Measurements from ENCODE around the gene GTF2H2C.
"Not testable (repeated sequence)": the region's sequence is repeated elsewhere in the genome, so short reads cannot be mapped to it uniquely, and the experiment has no call there.

GTF2H2C gene

GRCh38 chr5:69568072-69568471 is 8.1 kb downstream of the GTF2H2C start:
- DNase-seq: not testable (repeated sequence)

- not testable (repeated sequence) for DNase-seq
Observed at GRCh38 chr5:69583356-69583755, 23.4 kb downstream of the GTF2H2C start.

DNA sequence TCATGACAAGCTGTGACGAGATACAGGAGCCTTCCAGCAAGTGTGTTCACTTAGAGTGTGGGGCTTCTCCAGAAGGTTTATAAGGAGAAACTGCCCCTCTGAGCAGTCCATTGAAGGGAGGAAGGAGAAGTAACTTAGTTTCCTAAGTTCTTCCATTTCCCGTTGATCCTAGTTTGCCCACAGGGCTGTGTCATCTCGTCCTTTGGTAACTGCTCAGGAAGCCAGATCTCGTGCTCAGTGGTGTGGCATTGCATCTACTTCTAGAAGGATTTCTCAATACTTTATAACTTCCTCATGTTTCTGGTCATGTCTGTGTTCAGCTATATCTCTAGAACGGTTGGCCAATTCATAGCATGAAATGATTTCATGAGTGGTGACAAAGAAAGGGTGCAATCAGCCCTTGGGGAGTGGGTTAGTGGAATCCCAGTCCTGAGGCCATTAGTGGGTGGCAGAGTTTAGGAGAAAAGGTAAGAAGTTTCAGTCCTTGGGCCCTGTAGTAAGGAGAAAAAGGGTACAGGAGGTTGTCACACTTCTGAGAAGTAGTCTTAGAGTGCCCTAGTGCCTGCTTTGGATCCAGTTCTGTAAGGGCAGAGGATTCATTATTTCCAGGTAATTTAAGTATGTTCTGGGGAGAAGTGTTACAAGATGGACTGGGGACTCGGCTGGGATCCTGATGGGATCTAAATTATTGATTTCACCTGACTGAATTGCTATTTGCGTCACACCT is 36.3 kb downstream of the GTF2H2C start:
- not testable (repeated sequence) for DNase-seq

DNA sequence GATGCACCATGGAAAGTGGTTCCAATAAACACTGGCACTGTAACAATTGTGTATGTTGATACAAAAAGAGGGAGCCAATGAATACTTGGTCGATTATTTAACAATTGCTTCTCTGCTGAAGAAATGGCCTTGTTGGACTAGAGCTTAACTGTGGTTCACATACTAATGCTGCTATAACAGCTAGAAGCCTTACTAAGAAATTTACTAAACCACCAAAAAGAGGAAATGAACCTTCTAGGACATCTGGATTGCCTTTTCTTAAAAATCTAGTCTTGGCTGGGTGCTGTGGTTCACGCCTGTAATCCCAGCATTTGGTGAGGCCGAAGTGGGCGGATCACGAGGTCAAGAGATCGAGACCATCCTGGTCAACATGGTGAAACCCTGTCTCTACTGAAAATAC is 42.0 kb downstream of the GTF2H2C start:
- DNase-seq: not testable (repeated sequence)

DNA sequence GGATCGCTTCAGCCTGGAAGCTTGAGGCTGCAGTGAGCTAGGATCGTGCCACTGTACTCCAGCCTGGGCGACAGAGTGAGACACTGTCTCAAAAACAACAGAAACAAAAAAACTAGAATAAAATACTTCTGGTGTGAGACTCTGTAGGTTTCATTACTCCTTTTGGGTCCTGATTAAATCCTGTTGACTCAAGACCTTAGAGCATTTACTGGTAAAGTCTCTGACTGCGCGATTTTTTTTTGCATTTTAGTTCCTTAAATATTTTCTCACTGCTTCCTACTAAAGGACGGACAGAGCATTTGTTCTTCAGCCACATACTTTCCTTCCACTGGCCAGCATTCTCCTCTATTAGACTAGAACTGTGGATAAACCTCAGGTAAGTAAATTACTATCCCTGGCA is 46.8 kb downstream of the GTF2H2C start:
- not testable (repeated sequence) for DNase-seq

DNA sequence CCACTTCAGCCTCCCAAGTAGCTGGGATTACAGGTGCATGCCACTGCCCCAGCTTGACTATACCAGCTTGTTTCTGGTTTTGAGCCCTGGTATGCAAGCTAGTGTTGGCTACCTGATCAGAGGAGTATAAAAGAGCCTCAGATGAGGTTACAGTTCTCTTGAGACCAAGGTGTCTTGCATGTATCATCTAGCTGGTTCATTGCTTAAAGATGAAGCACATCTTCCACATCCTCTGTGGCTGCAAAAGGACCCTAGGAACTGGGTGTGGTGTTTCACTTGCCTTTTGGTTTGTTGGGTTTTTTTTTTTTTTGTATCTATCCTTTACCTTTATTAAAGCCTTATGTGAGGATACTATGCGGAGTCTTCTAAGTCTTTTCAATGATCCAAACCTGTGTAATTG is 47.8 kb downstream of the GTF2H2C start:
- DNase-seq: not testable (repeated sequence)

GRCh38 chr5:69608861-69609496 is 49.0 kb downstream of the GTF2H2C start:
- DNase-seq: not testable (repeated sequence)

DNA sequence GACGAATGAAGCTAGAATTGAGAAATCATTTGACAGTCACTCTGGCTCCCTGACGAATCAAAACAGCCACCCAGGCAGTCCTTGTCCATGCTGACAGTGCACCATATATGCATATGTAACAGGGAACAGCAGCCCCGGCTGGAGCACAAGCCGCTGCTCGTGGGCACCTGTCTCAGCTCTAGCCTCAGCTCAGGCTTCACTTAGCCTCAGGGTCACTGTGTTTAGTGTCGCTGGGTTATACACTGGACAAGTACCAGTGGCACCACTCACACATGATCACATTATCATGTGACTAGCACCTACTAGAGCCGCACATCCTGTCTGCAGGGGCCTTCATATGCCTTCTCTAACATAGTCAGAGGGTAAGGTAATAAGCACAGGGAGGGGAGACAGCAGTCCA is 54.9 kb downstream of the GTF2H2C start:
- not testable (repeated sequence) for DNase-seq

DNA sequence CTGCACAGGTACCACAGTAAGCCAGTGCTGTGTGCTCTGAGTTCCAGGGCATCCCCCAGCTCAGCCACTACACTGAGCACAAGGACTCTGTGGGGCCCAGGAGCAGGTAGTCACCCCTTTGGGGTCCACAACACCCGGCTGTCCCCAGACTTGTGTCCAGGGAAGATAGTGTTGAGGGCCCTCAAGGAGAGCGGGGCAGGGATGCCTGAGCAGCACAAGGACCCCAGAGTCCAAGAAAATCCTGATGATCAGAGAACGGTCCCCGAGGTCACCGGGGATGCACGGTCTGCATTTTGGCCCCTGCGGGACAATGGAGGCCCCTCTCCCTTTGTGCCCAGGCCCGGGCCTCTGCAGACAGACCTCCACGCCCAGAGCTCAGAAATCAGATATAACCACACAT is 71.9 kb downstream of the GTF2H2C start:
- DNase-seq: not testable (repeated sequence)
